Upper lobe of left lung (tissue), 6 donors: ENCODE data around the gene SIKE1. TPM values are rescaled to one million over a fixed set of nuclear protein-coding genes. Genes with fewer than 3 reads are reported as not detected.

Experiments used
- ATAC-seq, 2 donors: fragments of 200-7000 bp; cut with Tn5 transposase; one replicate each; pipeline ENCODE4 v1.9.1; 2022; ENCODE audit warnings: mild to moderate bottlenecking in 2 of 2, moderate library complexity in 2 of 2; ENCODE audit not compliant: low FRiP score in 2 of 2
- DNase-seq, 2 donors: peaks; one replicate each; pipeline ENCODE4 v3.0.0-alpha.2; 2019 to 2020
- H3K27ac ChIP-seq, 4 donors: fragments of 200-600 bp; sonication (generic); one replicate each; pipeline ENCODE4 v1.5.1; 2016 to 2019
- H3K27me3 ChIP-seq, 4 donors: fragments of 200-600 bp; sonication (generic); one replicate each; pipeline ENCODE4 v1.5.1; 2017 to 2019
- H3K36me3 ChIP-seq, 4 donors: fragments of 200-600 bp; sonication (generic); one replicate each; pipeline ENCODE4 v1.5.1; 2016 to 2019
- H3K4me1 ChIP-seq, 4 donors: fragments of 200-600 bp; sonication (generic); one replicate each; pipeline ENCODE4 v1.5.1; 2018 to 2019
- H3K4me3 ChIP-seq, 4 donors: fragments of 200-600 bp; sonication (generic); one replicate each; pipeline ENCODE4 v1.5.1; 2017 to 2019; ENCODE audit warnings: mild to moderate bottlenecking in 2 of 4, moderate library complexity in 1 of 4
- H3K9me3 ChIP-seq, 4 donors: fragments of 200-600 bp; sonication (generic); one replicate each; pipeline ENCODE4 v1.5.1; 2018 to 2019
- EP300 ChIP-seq, 4 donors: sonication (generic); formaldehyde crosslinking; IDR thresholded peaks; one replicate each; pipeline ENCODE4 v1.5.1; 2017; ENCODE audit warnings: antibody characterized with exemption in 4 of 4, control low read depth in 2 of 4
- POLR2A ChIP-seq, 4 donors: fragments of 450-650 bp; IDR thresholded peaks; one replicate each; pipeline ENCODE4 v1.5.1; 2016 to 2017; ENCODE audit warnings: antibody characterized with exemption in 4 of 4, mild to moderate bottlenecking in 2 of 4
- POLR2AphosphoS5 ChIP-seq, 2 donors: sonication (generic); formaldehyde crosslinking; IDR thresholded peaks; one replicate each; pipeline ENCODE4 v1.5.1; 2017; ENCODE audit warnings: antibody characterized with exemption in 2 of 2
- WGBS, 2 donors: methylation state at CpG; one replicate each; pipeline ENCODE4 v1.1.5; 2017 to 2018; 5-methylcytosine and 5-hydroxymethylcytosine counted together
- small RNA-seq, 4 donors: library from RNA; depleted of rRNA; stranded (forward); fragments of <200 nt; gene quantifications; one replicate each; pipeline ENCODE3, GENCODE V24; 2016
- total RNA-seq, 6 donors: library from RNA; depleted of rRNA in 4 of 6; stranded (reverse); fragments of >200 nt in 4 of 6; gene quantifications; one replicate each; pipeline versions ENCODE4 v1.1.0 to v1.2.1, GENCODE V29; 2016 to 2021
- TF ChIP-seq, protein P1 (sequence below), 6 experiments: fragments of 450-650 bp in 4 of 6; fragments of 200-600 bp in 2 of 6; sonication (generic) in 2 of 6; IDR thresholded peaks; one replicate each; pipeline ENCODE4 v1.5.1; 2016 to 2019; ENCODE audit warnings: antibody characterized with exemption in 6 of 6
- donor health status: DM: no; HTN: no; CAD: no; lungs with moderate emphysema.
- donor health status: DM: no; HTN: yes; CAD: no; lungs with severe emphysema.

The SIKE1 gene
- total RNA-seq, 6 donors from 2014 or later = 6.0 to 36.3 (median 28.7) TPM

DNA sequence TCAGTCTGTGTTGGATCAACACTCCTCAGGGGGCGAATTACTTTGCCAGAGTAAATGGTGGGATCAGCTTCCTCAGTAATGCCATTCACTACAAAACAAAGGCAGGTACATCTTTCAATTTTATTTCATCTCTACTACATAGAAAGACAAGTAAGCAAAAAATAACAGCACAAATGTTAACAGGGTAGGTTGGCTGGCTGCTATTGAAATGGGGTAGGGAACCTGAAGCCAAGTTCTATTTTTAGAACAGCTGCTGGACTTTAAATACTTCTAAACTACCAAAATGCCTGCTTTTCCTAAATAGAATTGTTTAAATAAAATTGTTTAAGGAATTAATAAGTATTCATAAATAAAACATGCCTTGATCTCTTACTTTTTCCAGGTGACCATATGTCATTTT lies 56.6 kb downstream of the SIKE1 start:
- no peaks in the 10 kb centered on the region for H3K9me3 ChIP-seq
- H3K4me3 ChIP-seq = no peak overlapping the region
- H3K27me3 ChIP-seq = no peaks in the 10 kb centered on the region
- peaks cover 39 to 98% (median 80%) of the 10 kb centered on the region in 4 donors for H3K36me3 ChIP-seq
- DNase-seq = no peak
- no peak for TF ChIP-seq EP300 (IDR thresholded peaks at IDR 0.05)
- no peak for TF ChIP-seq POLR2A (IDR thresholded peaks at IDR 0.05)
- TF ChIP-seq, protein P1, sequence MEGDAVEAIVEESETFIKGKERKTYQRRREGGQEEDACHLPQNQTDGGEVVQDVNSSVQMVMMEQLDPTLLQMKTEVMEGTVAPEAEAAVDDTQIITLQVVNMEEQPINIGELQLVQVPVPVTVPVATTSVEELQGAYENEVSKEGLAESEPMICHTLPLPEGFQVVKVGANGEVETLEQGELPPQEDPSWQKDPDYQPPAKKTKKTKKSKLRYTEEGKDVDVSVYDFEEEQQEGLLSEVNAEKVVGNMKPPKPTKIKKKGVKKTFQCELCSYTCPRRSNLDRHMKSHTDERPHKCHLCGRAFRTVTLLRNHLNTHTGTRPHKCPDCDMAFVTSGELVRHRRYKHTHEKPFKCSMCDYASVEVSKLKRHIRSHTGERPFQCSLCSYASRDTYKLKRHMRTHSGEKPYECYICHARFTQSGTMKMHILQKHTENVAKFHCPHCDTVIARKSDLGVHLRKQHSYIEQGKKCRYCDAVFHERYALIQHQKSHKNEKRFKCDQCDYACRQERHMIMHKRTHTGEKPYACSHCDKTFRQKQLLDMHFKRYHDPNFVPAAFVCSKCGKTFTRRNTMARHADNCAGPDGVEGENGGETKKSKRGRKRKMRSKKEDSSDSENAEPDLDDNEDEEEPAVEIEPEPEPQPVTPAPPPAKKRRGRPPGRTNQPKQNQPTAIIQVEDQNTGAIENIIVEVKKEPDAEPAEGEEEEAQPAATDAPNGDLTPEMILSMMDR (IDR thresholded peaks at IDR 0.05) = no peak
- no peak for TF ChIP-seq POLR2AphosphoS5 (IDR thresholded peaks at IDR 0.05)
- H3K4me1 ChIP-seq = no peaks in the 10 kb centered on the region
- no peak overlapping the region for H3K27ac ChIP-seq
- WGBS, 2 donors = 96 to 100% methylated on average over 1 of the region's 1 CpG
- no peak for ATAC-seq

DNA sequence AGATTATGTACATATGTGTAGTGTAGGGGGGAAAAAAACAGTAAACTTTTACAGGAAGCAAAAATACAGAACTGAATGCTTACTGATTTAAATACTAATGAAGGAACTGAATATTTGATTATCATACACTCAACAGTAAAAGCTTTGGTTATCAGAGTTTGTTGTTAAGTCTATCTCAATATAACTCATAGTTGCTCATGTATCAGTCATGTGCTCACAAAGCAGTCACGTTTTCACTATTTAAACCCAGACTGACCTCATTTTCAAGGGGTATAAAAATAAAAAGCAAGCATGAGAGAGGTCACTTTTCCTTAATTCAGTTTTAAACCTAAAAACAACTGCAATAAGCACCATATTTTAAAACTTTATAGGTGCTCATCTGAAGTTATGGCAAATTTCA lies 57.0 kb downstream of the SIKE1 start:
- Histone ChIP-seq H3K4me3 (no peak overlapping the region), H3K27ac (no peak overlapping the region), H3K4me1 (no peaks in the 10 kb centered on the region), H3K36me3 (peaks cover 44 to 98% (median 79%) of the 10 kb centered on the region in 4 donors), H3K27me3 (no peaks in the 10 kb centered on the region), H3K9me3 (no peaks in the 10 kb centered on the region)
- DNase-seq = no peak
- TF ChIP-seq EP300 (IDR thresholded peaks at IDR 0.05) (no peak), POLR2AphosphoS5 (IDR thresholded peaks at IDR 0.05) (no peak), POLR2A (IDR thresholded peaks at IDR 0.05) (no peak)
- TF ChIP-seq, protein P1 (IDR thresholded peaks at IDR 0.05) = no peak
- no peak for ATAC-seq
- 0% methylated on average over 1 of the region's 1 CpG for WGBS, 2 donors

DNA sequence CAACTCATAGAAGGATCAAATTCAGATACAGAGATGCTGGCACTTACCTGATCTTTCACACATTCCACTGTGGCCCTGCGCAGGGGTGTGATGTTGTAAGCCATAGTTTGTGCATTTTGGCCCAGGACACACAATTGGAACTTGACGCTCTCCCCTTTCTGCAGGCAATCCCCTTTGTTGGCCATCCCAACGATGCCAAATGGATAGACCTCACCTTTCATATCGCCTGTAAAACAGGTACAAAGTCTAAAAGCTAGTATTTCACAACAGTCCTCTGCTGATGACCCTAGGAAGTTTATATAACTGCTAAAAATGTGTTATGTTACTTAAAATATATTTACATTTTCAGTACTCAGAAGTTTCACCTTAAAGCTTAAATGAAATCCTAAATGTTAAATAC lies 60.0 kb downstream of the SIKE1 start:
- TF ChIP-seq, protein P1 (IDR thresholded peaks at IDR 0.05) = no peak
- TF ChIP-seq EP300 (IDR thresholded peaks at IDR 0.05) (no peak), POLR2AphosphoS5 (IDR thresholded peaks at IDR 0.05) (no peak), POLR2A (IDR thresholded peaks at IDR 0.05) (no peak)
- WGBS, 2 donors = 95% methylated on average over 4 of the region's 4 CpGs
- no peak overlapping the region for H3K4me3 ChIP-seq
- H3K4me1 ChIP-seq = peaks cover 4 to 10% (median 5%) of the 10 kb centered on the region in 4 donors
- no peaks in the 10 kb centered on the region for H3K27me3 ChIP-seq
- H3K27ac ChIP-seq = no peak overlapping the region
- H3K9me3 ChIP-seq = no peaks in the 10 kb centered on the region
- DNase-seq (no peak), ATAC-seq (no peak)
- peaks cover 41 to 82% (median 73%) of the 10 kb centered on the region in 4 donors for H3K36me3 ChIP-seq

Small RNAs within 50 kb of the gene (small RNA-seq; reads per million reads assigned to genes)
- 0 reads per million in 4 donors for gene RNY1P13

Other genes with a start within 250 kb of the SIKE1 start
- gene BCAS2, start 199.1 kb downstream of the SIKE1 start, total RNA-seq = 10 to 100 TPM; 11.5 to 35.0 (median 27.3) TPM
- gene DENND2C, start 110.6 kb downstream of the SIKE1 start, total RNA-seq = 1 to 10 TPM; 2.1 to 6.5 (median 3.6) TPM
- under 1 TPM in 3 of 6 donors, not detected in 3; 0.26 to 0.77 (median 0.30) TPM for gene AMPD1, start 85.1 kb downstream of the SIKE1 start, total RNA-seq
- gene NRAS, start 63.9 kb downstream of the SIKE1 start, total RNA-seq = 10 to 100 TPM; 11.5 to 36.6 (median 25.4) TPM
- gene CSDE1, start 22.7 kb downstream of the SIKE1 start, total RNA-seq = 100 to 1,000 TPM; 223 to 548 (median 373) TPM
- not detected for gene SYCP1, start 74.2 kb upstream of the SIKE1 start, total RNA-seq
- not detected for gene TSHB, start 249.1 kb upstream of the SIKE1 start, total RNA-seq